AG09319 (cell line): ENCODE results near the gene CD93.

ENCODE experiments used
- DNase-seq: peaks from one replicate; pipeline ENCODE4 v3.0.0-alpha.2; 2010; ENCODE audit warnings: low read depth; ENCODE audit errors: extremely low read depth
- TF ChIP-seq, protein P1 (sequence below): IDR thresholded peaks from 2 replicates; pipeline ENCODE4 v1.5.1; 2011; ENCODE audit warnings: low read depth, mild to moderate bottlenecking, inconsistent platforms, low read length, moderate library complexity

Gene CD93

GRCh38 chr20:23120261-23120660 lies 34.1 kb upstream of the CD93 start:
- TF ChIP-seq, protein P1, sequence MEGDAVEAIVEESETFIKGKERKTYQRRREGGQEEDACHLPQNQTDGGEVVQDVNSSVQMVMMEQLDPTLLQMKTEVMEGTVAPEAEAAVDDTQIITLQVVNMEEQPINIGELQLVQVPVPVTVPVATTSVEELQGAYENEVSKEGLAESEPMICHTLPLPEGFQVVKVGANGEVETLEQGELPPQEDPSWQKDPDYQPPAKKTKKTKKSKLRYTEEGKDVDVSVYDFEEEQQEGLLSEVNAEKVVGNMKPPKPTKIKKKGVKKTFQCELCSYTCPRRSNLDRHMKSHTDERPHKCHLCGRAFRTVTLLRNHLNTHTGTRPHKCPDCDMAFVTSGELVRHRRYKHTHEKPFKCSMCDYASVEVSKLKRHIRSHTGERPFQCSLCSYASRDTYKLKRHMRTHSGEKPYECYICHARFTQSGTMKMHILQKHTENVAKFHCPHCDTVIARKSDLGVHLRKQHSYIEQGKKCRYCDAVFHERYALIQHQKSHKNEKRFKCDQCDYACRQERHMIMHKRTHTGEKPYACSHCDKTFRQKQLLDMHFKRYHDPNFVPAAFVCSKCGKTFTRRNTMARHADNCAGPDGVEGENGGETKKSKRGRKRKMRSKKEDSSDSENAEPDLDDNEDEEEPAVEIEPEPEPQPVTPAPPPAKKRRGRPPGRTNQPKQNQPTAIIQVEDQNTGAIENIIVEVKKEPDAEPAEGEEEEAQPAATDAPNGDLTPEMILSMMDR = no peak
- DNase-seq = no peak

GRCh38 chr20:23119456-23120216 lies 33.5 kb upstream of the CD93 start:
- TF ChIP-seq, protein P1 = no peak
- no peak for DNase-seq

DNA sequence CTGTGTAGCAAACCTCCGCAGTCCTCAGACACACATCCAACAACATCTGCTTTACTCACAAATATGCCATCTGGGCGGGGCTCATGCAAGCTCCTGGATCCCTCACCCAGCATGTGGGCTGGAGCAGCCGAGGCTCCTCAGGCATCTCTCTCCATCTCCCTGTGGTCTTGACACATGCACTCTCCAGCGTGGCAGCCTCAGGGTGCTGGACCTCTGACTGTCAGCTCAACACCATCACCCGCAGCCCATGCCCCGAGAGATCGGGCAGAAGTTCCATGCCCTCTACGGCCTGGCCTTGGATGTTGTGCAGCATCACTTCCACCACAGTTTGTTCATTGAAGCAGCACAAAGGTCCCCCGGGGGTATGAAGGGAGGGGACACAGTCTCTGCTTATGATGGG lies 32.6 kb upstream of the CD93 start:
- no peak for DNase-seq
- TF ChIP-seq, protein P1 = no peak

- no peak for DNase-seq
- TF ChIP-seq, protein P1 = no peak
These were observed 32.0 kb upstream of the CD93 start for GRCh38 chr20:23118144-23118543.

DNA sequence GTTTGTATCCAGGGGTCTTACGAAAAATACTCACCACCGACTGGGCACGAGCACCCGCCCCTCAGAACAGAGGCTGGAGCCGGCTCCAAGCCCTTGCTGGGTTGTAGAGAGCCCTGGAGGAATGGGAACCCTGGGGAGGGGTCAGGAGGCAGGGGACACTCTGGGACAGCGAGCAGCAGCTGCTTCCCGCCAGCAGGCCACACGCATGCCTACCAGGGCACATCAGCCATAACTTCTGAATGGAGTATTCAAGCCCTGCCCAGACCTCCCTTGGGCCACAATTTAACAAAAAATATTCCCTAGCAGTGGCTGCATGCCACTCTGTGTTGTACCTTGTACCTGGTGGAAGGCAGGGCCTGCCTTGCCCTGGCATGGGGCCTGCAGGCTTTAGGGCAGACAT lies 31.6 kb upstream of the CD93 start:
- TF ChIP-seq, protein P1 = no peak
- no peak for DNase-seq

DNA sequence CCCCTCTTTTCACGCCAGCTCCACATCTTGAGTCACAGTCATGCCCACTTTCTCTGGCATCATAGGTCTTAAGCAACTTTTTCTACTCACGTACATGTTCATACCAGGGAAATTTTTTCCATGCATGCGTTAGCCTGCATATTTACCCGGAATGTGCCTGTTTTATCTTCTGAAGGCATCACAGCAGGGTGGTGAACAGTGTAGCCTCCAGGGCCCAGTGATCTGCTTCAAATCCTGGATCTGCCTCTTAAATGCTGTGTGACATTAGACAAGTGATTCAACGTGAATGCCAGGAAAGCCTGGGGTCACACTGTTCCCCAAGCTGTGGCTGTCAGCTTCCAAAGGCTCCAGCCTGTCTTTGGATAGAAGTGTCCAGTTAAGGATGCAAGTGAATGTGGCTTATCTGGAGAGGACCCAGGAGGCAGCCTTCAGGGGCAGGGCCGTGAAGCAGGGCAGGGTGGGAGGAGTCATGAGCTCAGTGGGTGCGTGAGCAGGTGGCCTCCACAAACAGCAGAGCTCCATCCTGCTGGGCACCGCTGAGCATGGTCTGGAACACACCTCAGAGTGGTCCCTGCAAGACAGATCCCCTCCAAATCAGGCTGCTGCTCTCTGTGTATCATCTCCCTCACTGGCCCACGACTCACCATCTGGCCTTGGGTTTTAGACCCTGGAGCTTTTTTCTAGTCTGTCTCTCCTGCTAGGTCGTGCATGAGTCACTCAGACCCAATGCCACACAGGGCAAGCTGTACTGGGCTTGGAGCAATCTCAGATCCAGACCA lies 30.4 kb upstream of the CD93 start:
- no peak for DNase-seq
- TF ChIP-seq, protein P1 = no peak

- DNase-seq = no peak
- TF ChIP-seq, protein P1 = no peak
These were observed 29.7 kb upstream of the CD93 start for GRCh38 chr20:23115822-23116221.
